Skin of body (tissue), 2 donors: ENCODE data around the gene AZU1. TPM values are rescaled to one million over a fixed set of nuclear protein-coding genes. Genes with fewer than 3 reads are reported as not detected.

Experiments
- DNase-seq: peaks from one replicate; lab custom pipeline; 2025; lab: John Stamatoyannopoulos, UW
- total RNA-seq: library from RNA; depleted of rRNA; stranded (reverse); fragments of >200 nt; gene quantifications from one replicate; pipeline ENCODE4 v1.2.3, GENCODE V29; 2014

The AZU1 gene, protein sequence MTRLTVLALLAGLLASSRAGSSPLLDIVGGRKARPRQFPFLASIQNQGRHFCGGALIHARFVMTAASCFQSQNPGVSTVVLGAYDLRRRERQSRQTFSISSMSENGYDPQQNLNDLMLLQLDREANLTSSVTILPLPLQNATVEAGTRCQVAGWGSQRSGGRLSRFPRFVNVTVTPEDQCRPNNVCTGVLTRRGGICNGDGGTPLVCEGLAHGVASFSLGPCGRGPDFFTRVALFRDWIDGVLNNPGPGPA
- total RNA-seq, result 12.8 TPM

DNA sequence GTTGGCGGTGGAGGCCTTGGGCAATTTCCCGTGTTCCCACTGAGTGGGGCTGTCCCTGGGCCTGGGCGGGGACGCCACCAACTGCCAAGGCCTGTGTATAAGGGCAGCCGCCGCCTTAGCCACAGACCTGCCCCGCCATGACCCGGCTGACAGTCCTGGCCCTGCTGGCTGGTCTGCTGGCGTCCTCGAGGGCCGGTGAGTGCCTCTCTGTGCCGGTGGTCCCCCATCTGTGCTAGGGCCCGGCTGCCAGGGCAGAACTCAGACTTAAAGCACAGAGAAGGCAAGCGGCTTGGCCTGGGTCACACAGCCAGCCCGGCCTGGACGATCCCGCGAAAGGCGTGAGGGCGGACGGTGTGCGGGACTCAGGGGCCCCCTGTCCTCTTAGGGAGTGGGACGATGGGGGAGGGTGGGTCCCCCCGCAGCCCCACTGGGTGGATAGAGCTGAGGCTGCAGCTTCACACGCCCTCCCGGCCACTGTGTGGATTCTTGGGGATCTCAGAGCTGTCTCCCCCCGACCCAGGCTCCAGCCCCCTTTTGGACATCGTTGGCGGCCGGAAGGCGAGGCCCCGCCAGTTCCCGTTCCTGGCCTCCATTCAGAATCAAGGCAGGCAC is at the start of gene AZU1:
Gene AZU1, plus strand, starts transcription at position 128 of the 612 bp plus-strand sequence. Its CDS starts 10 bp downstream, at position 138.
- DNase-seq, result no peak

DNA sequence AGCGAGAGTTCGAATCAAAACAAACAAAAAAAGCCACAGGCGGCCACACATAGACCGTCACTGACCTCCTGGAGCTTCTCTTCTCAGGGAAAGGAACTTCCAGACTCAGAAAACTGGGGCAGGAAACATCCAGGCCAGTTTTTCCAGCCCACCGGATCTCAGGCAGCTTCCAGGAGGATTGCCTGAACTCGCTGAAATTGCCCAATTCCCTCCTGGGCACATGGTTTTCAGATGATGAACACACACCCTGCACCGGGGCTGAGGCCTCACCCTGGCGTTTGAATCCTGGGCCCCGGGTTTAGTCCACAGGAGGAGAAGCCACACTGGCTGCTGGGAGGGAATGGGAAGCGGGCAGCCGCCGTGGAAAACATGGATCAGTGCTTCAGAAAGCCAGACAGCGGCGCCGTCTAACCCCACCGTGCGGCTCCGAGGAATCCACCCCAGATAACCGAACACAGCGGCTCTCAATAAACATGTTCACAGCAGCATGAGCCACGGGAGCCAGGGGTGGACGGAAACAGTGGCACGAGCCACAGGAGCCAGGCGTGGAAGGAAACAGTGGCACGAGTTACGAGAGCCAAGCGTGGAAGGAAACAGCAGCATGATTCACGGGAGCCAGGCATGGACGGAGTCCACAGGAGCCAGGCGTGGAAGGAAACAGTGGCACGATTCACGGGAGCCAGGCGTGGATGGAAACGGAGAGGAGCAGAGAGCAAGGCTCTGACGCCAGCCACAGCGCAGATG is 48.6 kb upstream of the AZU1 start:
- peak; percentile 44 for DNase-seq

GRCh38 chr19:780935-781334 is 46.7 kb upstream of the AZU1 start:
- DNase-seq, result no peak

- no peak for DNase-seq
Measured at GRCh38 chr19:781800-782184, 45.8 kb upstream of the AZU1 start.

GRCh38 chr19:782185-782877 is 45.3 kb upstream of the AZU1 start:
- no peak for DNase-seq

- no peak for DNase-seq
Measured at GRCh38 chr19:782878-783668, 44.6 kb upstream of the AZU1 start.

- DNase-seq, result no peak
Measured at GRCh38 chr19:784541-784940, 43.1 kb upstream of the AZU1 start.

DNA sequence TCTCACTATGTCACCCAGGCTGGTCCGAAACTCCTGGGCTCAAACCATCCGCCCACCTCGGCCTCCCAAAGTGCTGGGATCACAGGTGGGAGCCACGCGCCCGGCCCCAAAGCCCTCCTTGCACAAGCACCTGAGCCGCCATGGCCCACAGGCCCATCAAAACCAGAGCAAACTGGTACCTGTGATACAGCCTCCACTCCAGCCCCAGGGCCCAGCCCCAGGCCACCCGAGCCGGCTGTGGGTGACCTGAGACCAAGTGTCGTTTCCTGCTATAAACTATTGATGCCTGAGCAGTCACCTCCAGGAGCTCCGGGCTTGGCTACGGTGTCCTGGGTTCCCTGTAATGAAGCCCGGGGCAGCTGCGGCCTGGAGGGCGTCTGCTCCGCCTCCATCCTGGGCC is 40.1 kb upstream of the AZU1 start:
- no peak for DNase-seq

DNA sequence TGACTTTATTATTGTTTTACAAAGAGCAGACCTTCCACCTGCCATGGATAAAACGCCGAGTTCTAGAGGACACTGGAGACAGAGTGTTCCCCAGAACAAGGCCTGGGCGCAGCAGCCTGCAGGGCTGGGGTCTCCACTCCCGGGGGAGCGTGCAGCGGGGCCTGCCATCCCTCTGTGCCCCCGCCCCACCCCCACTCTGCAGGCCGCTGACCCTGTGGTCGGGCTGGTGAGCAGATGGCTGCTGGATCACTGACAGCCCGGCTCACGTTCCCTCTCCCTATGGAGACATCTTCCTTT is 39.0 kb upstream of the AZU1 start:
- DNase-seq, result no peak

DNA sequence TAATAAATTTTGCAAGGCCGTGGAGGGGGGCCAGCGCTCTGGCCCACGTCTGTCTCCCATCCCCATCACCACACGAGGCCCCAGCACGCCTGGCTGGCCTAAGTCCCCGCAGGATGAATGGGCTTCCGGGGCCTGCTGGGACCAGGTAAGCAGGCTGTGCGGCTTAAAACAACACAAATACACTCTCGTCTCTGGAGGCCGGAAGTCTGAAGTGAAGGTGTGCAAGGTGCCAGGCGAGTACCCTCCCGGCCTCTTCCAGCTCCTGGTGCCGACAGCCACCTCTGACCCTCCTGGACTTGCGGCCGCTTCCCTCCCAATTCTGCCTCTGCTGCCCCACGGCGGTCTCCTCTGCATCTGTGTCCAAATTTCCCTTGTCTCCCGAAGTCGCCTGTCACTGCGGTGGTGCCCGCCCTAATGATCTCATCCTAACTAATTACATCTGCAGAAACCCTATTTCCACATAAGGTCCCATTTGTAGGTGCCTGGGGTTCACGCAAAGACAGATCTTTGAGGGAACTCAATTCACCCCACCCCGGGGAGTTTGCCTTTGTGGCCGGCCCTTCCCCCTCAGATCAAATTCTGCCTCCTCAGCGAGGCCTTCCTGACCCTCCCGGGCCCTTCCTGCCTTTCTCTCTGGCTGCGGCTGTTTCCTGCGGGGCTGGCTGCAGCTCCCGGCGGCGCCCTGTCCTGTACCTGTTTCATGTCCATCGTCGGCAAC is 38.5 kb upstream of the AZU1 start:
- peak; percentile 30 for DNase-seq

- no peak for DNase-seq
Measured at GRCh38 chr19:789701-790060, 38.0 kb upstream of the AZU1 start.

DNA sequence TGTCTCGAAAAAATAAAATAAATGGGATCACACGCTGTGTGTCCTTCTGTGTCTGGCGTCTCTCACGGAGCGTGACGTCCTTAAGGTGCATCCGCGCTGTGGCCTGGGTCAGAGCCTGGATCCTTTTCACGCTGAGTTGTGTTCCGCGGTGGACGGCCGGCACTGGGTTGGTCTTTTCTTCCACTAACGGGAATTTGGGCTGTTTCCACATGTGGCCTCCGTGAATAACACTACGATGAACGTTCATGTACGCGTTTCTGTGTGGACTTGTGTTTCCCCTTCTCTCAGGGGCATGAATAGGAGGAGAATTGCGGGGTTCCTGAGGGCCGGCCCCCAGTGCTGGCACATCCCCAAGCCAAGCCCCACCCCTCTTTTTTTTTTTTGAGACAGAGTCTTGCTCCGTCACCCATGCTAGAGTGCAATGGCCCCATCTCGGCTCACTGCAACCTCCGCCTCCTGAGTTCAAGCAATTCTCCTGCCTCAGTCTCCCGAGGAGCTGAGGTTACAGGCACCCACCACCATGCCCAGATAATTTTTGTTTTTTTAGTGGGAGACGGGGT is 36.5 kb upstream of the AZU1 start:
- no peak for DNase-seq

GRCh38 chr19:791567-792305 is 35.9 kb upstream of the AZU1 start:
- no peak for DNase-seq

DNA sequence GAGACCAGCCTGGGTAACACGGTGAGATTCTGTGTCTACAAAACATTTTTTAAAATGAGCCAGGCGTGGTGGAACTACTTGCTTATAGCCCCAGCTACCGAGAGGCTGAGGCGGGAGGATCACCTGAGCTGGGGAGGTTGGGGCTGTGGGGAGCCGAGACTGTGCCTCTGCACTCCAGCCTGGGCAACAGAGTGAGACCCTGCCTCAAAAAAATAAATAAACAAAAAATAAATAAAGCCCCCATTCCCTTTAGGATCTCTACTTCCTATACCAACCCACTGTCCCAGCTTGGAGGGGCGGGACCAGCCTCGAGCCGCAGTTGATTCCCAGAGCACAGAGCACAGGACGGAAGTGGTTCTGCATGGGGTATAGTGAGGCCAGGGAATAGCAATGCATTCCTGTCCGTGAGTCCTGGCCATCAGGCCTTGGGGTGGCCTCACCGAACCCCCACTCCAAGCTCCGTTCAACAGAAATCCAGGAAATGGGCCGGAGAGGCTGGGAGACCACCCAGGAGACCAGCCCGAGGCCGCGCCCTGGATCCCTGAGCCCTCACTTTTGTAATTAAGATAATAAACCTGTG is 35.2 kb upstream of the AZU1 start:
- DNase-seq, result no peak

DNA sequence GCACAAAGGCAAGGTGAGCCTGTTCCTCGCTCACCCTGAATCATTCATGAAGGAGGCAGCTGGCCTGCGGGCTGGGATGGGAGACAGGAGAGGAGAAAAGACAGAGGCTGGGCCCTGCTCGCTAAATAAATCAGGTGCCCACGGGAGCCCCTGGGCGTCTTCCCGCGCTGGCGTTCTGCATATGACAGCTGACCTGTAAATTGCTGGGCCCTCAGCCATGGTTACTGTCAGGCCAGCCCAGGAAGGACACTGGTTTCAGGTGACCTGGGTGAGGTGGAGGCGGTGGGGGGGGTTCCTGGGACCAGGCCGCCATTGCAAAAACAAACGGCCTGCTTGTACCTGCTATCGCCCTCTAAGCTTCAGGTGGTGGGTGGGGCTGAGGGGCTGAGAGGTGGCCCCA is 33.8 kb upstream of the AZU1 start:
- no peak for DNase-seq

DNA sequence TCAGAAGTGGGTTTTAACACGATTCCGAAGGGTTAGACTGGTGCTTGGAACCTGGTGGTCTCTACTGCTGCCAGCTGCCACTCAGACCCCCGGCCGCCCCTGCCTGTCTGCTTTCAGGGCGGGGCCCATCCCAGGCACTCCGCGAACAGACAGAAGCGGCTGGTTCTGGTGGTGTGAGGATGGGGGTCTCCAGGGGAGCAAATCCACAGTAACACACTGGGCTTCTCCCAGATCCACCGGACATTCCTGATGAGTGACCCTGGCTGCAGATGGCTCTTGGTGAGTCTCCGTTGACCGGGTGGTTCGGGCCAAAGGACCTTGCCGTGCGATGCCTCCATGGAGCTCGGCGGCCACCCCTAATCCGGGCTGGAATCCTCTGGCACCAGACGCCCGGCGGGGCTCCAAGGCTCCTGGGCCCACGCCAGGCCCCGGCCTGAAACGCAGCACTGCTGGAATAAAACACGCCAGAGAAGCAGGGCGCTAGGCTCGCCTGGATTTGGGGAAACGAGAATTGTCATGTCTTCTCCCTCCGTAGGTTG is 32.5 kb upstream of the AZU1 start:
- DNase-seq, result no peak

GRCh38 chr19:795691-796581 is 31.7 kb upstream of the AZU1 start:
- no peak for DNase-seq
